ENCODE data around the gene ZNF282. TPM values are rescaled to one million over a fixed set of nuclear protein-coding genes. Genes with fewer than 3 reads are reported as not detected.
A peak's percentile ranks its signal among the peaks of the same experiment; 100 is the strongest.
"Not testable (repeated sequence)": the region's sequence is repeated elsewhere in the genome, so short reads cannot be mapped to it uniquely, and the experiment has no call there.

Gene ZNF282
- total RNA-seq, 1 donor from 2014 or later, result 17.3 TPM

- no peak for DNase-seq (ENCODE audit: low spot score)
Measured at GRCh38 chr7:149254181-149254858, 59.0 kb downstream of the ZNF282 start.

DNA sequence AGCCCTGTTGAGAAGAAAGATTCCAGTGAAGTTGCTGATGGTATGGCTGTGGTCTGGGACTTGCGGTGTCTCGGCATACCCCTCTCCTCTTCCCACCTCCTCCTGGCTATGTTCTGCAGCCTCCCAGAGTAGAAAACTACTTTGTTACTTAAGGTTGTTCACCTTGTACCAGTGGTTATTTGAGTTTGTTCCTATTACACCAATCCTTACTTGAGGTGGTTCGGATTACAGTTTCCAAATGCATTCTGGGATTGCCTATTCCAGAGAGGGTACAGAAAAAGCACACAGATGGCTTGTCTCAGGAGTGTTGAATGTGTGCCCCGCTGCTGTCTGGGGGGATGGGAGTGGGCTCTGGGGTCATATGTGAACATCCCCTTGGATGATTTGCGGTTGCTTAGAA is 59.8 kb downstream of the ZNF282 start:
- DNase-seq (ENCODE audit: low spot score), result no peak

- no peak for DNase-seq (ENCODE audit: low spot score)
Measured at GRCh38 chr7:149256568-149256967, 61.2 kb downstream of the ZNF282 start.

DNA sequence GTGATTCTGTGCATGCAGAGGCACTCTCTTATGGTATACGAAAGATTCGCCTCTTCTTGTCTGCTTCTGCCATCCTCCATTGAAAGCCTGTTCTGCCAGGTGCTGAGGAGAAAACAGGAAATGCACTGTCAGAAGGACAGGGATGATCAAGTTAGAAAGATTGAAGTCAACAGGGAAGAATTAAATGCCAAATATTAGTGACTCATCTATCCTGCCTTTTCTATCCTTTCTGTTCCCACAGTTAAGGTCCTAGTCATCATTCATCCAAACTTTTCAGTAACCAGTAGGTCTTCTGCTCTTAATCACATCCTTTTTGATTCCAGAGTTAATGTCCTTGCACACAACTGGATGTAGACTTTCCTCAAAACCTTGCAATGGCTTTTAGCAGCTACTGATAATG is 61.8 kb downstream of the ZNF282 start:
- DNase-seq (ENCODE audit: low spot score), result no peak

DNA sequence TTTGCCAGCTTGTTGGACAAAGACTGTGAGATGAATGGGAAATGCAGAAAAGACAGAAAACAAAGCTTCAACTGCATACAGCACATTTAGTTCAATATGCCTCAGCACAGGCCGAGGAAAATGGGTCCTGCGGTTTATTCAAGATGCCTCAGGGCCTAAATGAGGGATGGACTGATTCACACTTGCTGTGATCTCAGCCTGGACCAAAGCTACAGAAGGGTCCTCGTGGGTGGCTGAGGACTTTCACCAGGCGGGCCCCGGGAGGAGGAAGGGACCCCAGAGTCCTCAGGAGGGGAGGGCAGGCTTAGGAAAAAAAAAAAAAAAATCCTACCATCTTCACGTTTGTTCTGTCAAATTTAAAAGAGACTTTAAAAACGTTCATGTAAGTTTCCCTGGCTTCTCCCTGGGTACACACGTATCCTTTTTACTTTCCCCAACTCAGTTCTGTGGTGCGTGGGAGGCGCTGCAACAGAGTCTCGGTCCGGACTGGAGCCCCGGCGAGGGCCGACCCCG is 66.0 kb downstream of the ZNF282 start:
- DNase-seq (ENCODE audit: low spot score), result peak; percentile 38

- peak; percentile 91 for DNase-seq (ENCODE audit: low spot score)
Measured at GRCh38 chr7:149261829-149262617, 66.7 kb downstream of the ZNF282 start, which contains the start of gene ZNF783. TSS of gene ZNF783 (plus strand) at chr7:149262196. CDS start at chr7:149262334, 138 bp downstream.

DNA sequence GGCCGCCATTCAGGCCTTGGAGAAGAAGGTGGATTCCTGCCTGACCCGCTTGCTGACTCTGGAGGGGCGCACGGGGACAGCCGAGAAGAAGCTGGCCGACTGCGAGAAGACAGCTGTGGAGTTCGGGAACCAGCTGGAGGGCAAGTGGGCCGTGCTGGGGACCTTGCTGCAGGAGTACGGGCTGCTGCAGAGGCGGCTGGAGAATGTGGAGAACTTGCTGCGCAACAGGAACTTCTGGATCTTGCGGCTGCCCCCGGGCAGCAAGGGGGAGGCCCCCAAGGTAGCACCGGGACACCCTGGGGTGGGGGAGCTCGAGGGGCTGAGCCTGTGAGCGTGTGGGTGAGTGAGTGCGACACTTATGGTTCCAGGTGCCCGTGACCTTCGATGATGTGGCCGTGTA is 71.1 kb downstream of the ZNF282 start:
- no peak for DNase-seq (ENCODE audit: low spot score)

GRCh38 chr7:149267733-149268132 is 72.4 kb downstream of the ZNF282 start:
- DNase-seq (ENCODE audit: low spot score), result no peak

- DNase-seq (ENCODE audit: low spot score), result not testable (repeated sequence)
Measured at GRCh38 chr7:149274424-149274823, 79.1 kb downstream of the ZNF282 start.

Other genes with a start within 250 kb of the ZNF282 start
- gene PDIA4, start 167.0 kb upstream of the ZNF282 start, total RNA-seq (ENCODE audit: insufficient read depth, low replicate concordance), result 130 TPM
- 5.5 TPM for gene ZNF786, start 104.8 kb upstream of the ZNF282 start, total RNA-seq (ENCODE audit: insufficient read depth, low replicate concordance)
- gene ZNF425, start 69.2 kb upstream of the ZNF282 start, total RNA-seq (ENCODE audit: insufficient read depth, low replicate concordance), result 5.1 TPM
- 13.5 TPM for gene ZNF398, start 48.1 kb upstream of the ZNF282 start, total RNA-seq (ENCODE audit: insufficient read depth, low replicate concordance)
- gene ZNF212, start 44.1 kb downstream of the ZNF282 start, total RNA-seq (ENCODE audit: insufficient read depth, low replicate concordance), result 1.7 TPM
- gene ZNF783, start 66.7 kb downstream of the ZNF282 start, total RNA-seq (ENCODE audit: insufficient read depth, low replicate concordance), result 15.9 TPM

All from umbilical cord (tissue), 2 donors.